ENCODE data around the gene RAB25.
"Not testable (repeated sequence)": the region's sequence is repeated elsewhere in the genome, so short reads cannot be mapped to it uniquely, and the experiment has no call there.

RAB25 gene

GRCh38 chr1:156055281-156056048 lies 5.5 kb upstream of the RAB25 start:
- no peak for DNase-seq

- DNase-seq: no peak
Observed at GRCh38 chr1:156056326-156056849, 4.6 kb upstream of the RAB25 start.

GRCh38 chr1:156062189-156062588 lies 1.2 kb downstream of the RAB25 start:
- DNase-seq: no peak

GRCh38 chr1:156063997-156064285 lies 3.0 kb downstream of the RAB25 start:
- DNase-seq: no peak

- no peak for DNase-seq
Observed at GRCh38 chr1:156064615-156065014, 3.7 kb downstream of the RAB25 start.

GRCh38 chr1:156065212-156065611 lies 4.3 kb downstream of the RAB25 start:
- no peak for DNase-seq

GRCh38 chr1:156065871-156066270 lies 4.9 kb downstream of the RAB25 start:
- no peak for DNase-seq

GRCh38 chr1:156067262-156067661 lies 6.3 kb downstream of the RAB25 start:
- no peak for DNase-seq

GRCh38 chr1:156069490-156070455 lies 8.8 kb downstream of the RAB25 start:
- DNase-seq: no peak

- DNase-seq: no peak
Observed at GRCh38 chr1:156070548-156070947, 9.6 kb downstream of the RAB25 start.

GRCh38 chr1:156071332-156071816 lies 10.4 kb downstream of the RAB25 start:
- DNase-seq: not testable (repeated sequence)

- no peak for DNase-seq
Observed at GRCh38 chr1:156072251-156072650, 11.3 kb downstream of the RAB25 start.

GRCh38 chr1:156073110-156073687 lies 12.2 kb downstream of the RAB25 start:
- DNase-seq: no peak

GRCh38 chr1:156073740-156074139 lies 12.8 kb downstream of the RAB25 start:
- no peak for DNase-seq

GRCh38 chr1:156074661-156075060 lies 13.7 kb downstream of the RAB25 start:
- no peak for DNase-seq

GRCh38 chr1:156075162-156075561 lies 14.2 kb downstream of the RAB25 start:
- DNase-seq: no peak

GRCh38 chr1:156075775-156076204 lies 14.8 kb downstream of the RAB25 start:
- DNase-seq: no peak

GRCh38 chr1:156076609-156077429 lies 15.9 kb downstream of the RAB25 start:
- no peak for DNase-seq

GRCh38 chr1:156077430-156077760 lies 16.4 kb downstream of the RAB25 start:
- no peak for DNase-seq

- DNase-seq: no peak
Observed at GRCh38 chr1:156078728-156079127, 17.8 kb downstream of the RAB25 start.

- no peak for DNase-seq
Observed at GRCh38 chr1:156079762-156080161, 18.8 kb downstream of the RAB25 start.

GRCh38 chr1:156080241-156080862 lies 19.4 kb downstream of the RAB25 start:
- no peak for DNase-seq
